ENCODE data around the gene HK3.

DNA sequence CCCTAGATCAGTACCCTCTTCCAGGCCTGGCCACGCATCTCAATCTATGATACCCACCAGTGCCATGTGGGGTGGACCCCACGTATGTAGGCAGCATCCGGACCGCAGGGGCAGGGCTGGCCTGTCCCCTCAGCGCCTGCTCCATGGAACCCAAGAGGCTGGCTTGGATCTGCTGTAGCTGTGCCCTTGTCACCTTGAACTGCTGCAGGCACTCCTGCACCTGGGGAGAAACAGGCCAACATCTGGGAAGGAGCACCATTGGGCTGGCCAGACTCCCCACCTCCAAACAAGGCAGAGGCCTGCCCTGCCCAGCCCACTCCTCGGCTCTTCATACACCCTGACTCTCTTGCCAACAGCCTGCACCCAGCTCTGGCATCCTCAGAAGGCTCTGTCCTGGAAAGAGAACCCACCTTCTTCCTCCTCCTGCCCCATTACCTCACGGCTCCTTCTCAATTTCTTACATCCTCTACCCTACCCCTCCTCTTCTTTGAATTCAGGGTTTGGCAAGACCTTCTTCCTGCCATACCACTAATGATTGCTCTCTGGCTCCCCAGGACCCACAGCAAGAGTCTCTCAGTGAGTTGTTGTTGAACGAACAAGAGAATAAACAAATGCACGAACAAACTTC, 7.7 kb downstream of the HK3 start:
- TF ChIP-seq NONO (IDR thresholded peaks at IDR 0.05; ENCODE audit: low read depth in 2 of 2, low read length in 1 of 2) (no peak), ZNF12 (CRISPR knock-in tag; IDR thresholded peaks at IDR 0.05) (no peak), ZNF124 (CRISPR knock-in tag; IDR thresholded peaks at IDR 0.05) (no peak), CREB1 (IDR thresholded peaks at IDR 0.05) (no peak), CREB1 (CRISPR knock-in tag; IDR thresholded peaks at IDR 0.05) (no peak), CBFB (CRISPR knock-in tag; IDR thresholded peaks at IDR 0.05) (no peak), KAT2B (IDR thresholded peaks at IDR 0.05; ENCODE audit: low read depth, low read length) (no peak), HDAC2 (IDR thresholded peaks at IDR 0.05) (no peak), FOXK2 (conservative IDR thresholded peaks at IDR 0.05 in 1 of 2, IDR thresholded peaks at IDR 0.05 in 1 of 2; ENCODE audit: low read depth in 2 of 2) (no peak), SMARCA5 (IDR thresholded peaks at IDR 0.05) (no peak), RBFOX2 (IDR thresholded peaks at IDR 0.05; ENCODE audit: low read depth, low read length) (no peak)
- TF ChIP-seq, protein P1, sequence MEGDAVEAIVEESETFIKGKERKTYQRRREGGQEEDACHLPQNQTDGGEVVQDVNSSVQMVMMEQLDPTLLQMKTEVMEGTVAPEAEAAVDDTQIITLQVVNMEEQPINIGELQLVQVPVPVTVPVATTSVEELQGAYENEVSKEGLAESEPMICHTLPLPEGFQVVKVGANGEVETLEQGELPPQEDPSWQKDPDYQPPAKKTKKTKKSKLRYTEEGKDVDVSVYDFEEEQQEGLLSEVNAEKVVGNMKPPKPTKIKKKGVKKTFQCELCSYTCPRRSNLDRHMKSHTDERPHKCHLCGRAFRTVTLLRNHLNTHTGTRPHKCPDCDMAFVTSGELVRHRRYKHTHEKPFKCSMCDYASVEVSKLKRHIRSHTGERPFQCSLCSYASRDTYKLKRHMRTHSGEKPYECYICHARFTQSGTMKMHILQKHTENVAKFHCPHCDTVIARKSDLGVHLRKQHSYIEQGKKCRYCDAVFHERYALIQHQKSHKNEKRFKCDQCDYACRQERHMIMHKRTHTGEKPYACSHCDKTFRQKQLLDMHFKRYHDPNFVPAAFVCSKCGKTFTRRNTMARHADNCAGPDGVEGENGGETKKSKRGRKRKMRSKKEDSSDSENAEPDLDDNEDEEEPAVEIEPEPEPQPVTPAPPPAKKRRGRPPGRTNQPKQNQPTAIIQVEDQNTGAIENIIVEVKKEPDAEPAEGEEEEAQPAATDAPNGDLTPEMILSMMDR (IDR thresholded peaks at IDR 0.05 in 2 of 3, conservative IDR thresholded peaks at IDR 0.05 in 1 of 3; ENCODE audit: insufficient read depth in 2 of 3, low read depth in 1 of 3, low read length in 3 of 3): no peak
- TF ChIP-seq, protein P2, sequence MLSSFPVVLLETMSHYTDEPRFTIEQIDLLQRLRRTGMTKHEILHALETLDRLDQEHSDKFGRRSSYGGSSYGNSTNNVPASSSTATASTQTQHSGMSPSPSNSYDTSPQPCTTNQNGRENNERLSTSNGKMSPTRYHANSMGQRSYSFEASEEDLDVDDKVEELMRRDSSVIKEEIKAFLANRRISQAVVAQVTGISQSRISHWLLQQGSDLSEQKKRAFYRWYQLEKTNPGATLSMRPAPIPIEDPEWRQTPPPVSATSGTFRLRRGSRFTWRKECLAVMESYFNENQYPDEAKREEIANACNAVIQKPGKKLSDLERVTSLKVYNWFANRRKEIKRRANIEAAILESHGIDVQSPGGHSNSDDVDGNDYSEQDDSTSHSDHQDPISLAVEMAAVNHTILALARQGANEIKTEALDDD (IDR thresholded peaks at IDR 0.05): no peak
- TF ChIP-seq, protein P3, sequence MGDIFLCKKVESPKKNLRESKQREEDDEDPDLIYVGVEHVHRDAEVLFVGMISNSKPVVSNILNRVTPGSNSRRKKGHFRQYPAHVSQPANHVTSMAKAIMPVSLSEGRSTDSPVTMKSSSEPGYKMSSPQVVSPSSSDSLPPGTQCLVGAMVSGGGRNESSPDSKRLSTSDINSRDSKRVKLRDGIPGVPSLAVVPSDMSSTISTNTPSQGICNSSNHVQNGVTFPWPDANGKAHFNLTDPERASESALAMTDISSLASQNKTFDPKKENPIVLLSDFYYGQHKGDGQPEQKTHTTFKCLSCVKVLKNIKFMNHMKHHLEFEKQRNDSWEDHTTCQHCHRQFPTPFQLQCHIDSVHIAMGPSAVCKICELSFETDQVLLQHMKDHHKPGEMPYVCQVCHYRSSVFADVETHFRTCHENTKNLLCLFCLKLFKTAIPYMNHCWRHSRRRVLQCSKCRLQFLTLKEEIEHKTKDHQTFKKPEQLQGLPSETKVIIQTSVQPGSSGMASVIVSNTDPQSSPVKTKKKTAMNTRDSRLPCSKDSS (IDR thresholded peaks at IDR 0.05; ENCODE audit: low read depth, partially characterized antibody): no peak

All from K562 (cell line).